Uterus (tissue), 2 donors: ENCODE measurements around the gene TIAM1.

ENCODE experiments used
- POLR2A ChIP-seq, 2 donors: fragments of 450-650 bp; IDR thresholded peaks; one replicate each; pipeline ENCODE4 v1.6.1; 2016; ENCODE audit warnings: antibody characterized with exemption in 2 of 2, mild to moderate bottlenecking in 1 of 2, moderate library complexity in 1 of 2
- TF ChIP-seq, protein P1 (sequence below), 4 experiments: fragments of 200-600 bp in 2 of 4; fragments of 450-650 bp in 2 of 4; sonication (generic) in 2 of 4; IDR thresholded peaks; one replicate each; pipeline ENCODE4 v1.5.1; 2016 to 2019; ENCODE audit warnings: antibody characterized with exemption in 4 of 4, mild to moderate bottlenecking in 2 of 4, moderate library complexity in 1 of 4

DNA sequence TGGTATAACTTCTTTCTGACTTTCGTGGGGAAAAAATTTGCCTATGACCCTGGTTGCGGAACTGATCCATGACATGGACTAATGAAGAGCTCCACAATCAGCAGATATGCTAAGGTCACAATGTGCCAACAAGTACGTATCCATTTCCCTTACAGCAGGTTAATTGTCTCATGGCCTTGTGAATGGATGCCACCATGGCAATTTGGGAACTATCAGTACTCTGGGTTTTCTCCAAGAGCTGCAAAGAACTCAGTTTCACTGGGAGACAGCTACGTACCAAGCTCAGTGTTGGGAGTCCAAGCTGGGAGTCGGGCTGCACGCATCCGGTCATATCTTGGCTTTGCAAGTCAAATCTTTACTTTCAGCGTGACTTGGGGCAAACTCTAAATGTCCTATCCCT is 64.8 kb downstream of the TIAM1 start:
- TF ChIP-seq, protein P1, sequence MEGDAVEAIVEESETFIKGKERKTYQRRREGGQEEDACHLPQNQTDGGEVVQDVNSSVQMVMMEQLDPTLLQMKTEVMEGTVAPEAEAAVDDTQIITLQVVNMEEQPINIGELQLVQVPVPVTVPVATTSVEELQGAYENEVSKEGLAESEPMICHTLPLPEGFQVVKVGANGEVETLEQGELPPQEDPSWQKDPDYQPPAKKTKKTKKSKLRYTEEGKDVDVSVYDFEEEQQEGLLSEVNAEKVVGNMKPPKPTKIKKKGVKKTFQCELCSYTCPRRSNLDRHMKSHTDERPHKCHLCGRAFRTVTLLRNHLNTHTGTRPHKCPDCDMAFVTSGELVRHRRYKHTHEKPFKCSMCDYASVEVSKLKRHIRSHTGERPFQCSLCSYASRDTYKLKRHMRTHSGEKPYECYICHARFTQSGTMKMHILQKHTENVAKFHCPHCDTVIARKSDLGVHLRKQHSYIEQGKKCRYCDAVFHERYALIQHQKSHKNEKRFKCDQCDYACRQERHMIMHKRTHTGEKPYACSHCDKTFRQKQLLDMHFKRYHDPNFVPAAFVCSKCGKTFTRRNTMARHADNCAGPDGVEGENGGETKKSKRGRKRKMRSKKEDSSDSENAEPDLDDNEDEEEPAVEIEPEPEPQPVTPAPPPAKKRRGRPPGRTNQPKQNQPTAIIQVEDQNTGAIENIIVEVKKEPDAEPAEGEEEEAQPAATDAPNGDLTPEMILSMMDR (IDR thresholded peaks at IDR 0.05) = no peak
- TF ChIP-seq POLR2A (IDR thresholded peaks at IDR 0.05) = no peak
